Panc1 (cell line): ENCODE data around the gene ARCN1. TPM values are rescaled to one million over a fixed set of nuclear protein-coding genes. Genes with fewer than 3 reads are reported as not detected.

Experiments
- ATAC-seq: fragments of 200-7000 bp; cut with Tn5 transposase; 2 replicates; pipeline ENCODE4 v1.9.1; 2020; ENCODE audit warnings: mild to moderate bottlenecking, moderate library complexity
- BruUV-seq: library from RNA; stranded (reverse); fragments of 400-500 nt; replicated peaks from 2 replicates; lab custom pipeline; 2021; lab: Mats Ljungman, UMichigan
- CTCF ChIA-PET: fragments of 300-600 bp; sonication (Branson Sonifier 250); formaldehyde crosslinking; loops from one replicate; lab custom pipeline; 2022; ENCODE audit warnings: antibody characterized with exemption; lab: Charles Lee
- POLR2A ChIA-PET: fragments of 300-600 bp; sonication (Branson Sonifier 250); formaldehyde crosslinking; loops from one replicate; lab custom pipeline; 2022; ENCODE audit warnings: antibody characterized with exemption; lab: Charles Lee
- DNase-seq: peaks from one replicate; pipeline ENCODE4 v3.0.0-alpha.2; 2010; ENCODE audit warnings: low read depth, low spot score
- H3K27ac ChIP-seq: 2 replicates; pipeline ENCODE4 v1.5.1; 2011; ENCODE audit warnings: mild to moderate bottlenecking, low read length, inconsistent platforms
- H3K27me3 ChIP-seq: fragments of 200-500 bp; sonication (Bioruptor generic); 2 replicates; pipeline ENCODE4 v1.6.0; 2014; ENCODE audit warnings: low read length, inconsistent platforms; ENCODE audit not compliant: control insufficient read depth, insufficient read depth
- H3K36me3 ChIP-seq: fragments of 200-500 bp; sonication (Bioruptor generic); 2 replicates; pipeline ENCODE4 v1.5.1; 2014; ENCODE audit warnings: inconsistent platforms, mild to moderate bottlenecking, low read length, moderate library complexity; ENCODE audit not compliant: control insufficient read depth, insufficient read depth
- H3K4me1 ChIP-seq: 2 replicates; pipeline ENCODE4 v1.5.1; 2011; ENCODE audit warnings: inconsistent platforms, mild to moderate bottlenecking, low read length, moderate library complexity; ENCODE audit not compliant: control insufficient read depth, insufficient read depth
- H3K4me3 ChIP-seq, 2 experiments: 2 replicates each; pipeline ENCODE4 v1.5.1; 2011 to 2012; ENCODE audit warnings: low read depth in 2 of 2, low read length in 2 of 2, mild to moderate bottlenecking in 2 of 2, inconsistent platforms in 1 of 2, moderate library complexity in 1 of 2
- H3K9me3 ChIP-seq: fragments of 200-500 bp; sonication (Bioruptor generic); 2 replicates; pipeline ENCODE4 v1.5.1; 2014; ENCODE audit warnings: low read depth, mild to moderate bottlenecking, inconsistent platforms, low read length, moderate library complexity; ENCODE audit not compliant: control insufficient read depth, insufficient read depth
- CTCF ChIP-seq: fragments of 450-650 bp; IDR thresholded peaks from 2 replicates; pipeline ENCODE4 v1.5.1; 2017; ENCODE audit warnings: mild to moderate bottlenecking
- POLR2AphosphoS5 ChIP-seq: IDR thresholded peaks from 2 replicates; pipeline ENCODE4 v1.6.1; 2012; ENCODE audit warnings: mild to moderate bottlenecking, low read depth, low read length, moderate library complexity
- REST ChIP-seq, 2 experiments: IDR thresholded peaks; 2 replicates each; pipeline ENCODE4 v1.6.1; 2011 to 2012; ENCODE audit warnings: low read depth in 2 of 2, control low read depth in 1 of 2, low read length in 1 of 2, mild to moderate bottlenecking in 1 of 2, moderate library complexity in 1 of 2; ENCODE audit not compliant: insufficient read depth in 1 of 2
- SIN3A ChIP-seq: IDR thresholded peaks from 2 replicates; pipeline ENCODE4 v1.6.1; 2012; ENCODE audit warnings: low read depth, mild to moderate bottlenecking, low read length, moderate library complexity, borderline replicate concordance; ENCODE audit not compliant: insufficient read depth
- TCF7L2 ChIP-seq: IDR thresholded peaks from 2 replicates; pipeline ENCODE4 v1.6.1; 2011; ENCODE audit warnings: mild to moderate bottlenecking, low read depth, low read length, inconsistent platforms
- in situ Hi-C: cut with HindIII; loops from 2 replicates; pipeline ENCODE4 v1.10.0; 2016; ENCODE audit warnings: low sequenced_read_pairs, low pct_unique_long_range_greater_than_20kb
- intact Hi-C: fragments of 100-400 bp; cut with micrococcal nuclease; formaldehyde crosslinking; loops from one replicate; pipeline ENCODE4 v1.10.0; 2022; ENCODE audit not compliant: unreplicated experiment
- total RNA-seq: library from RNA; stranded (reverse); gene quantifications from one replicate; pipeline ENCODE4 v1.2.1, GENCODE V29; 2021; ENCODE audit not compliant: unreplicated experiment

The ARCN1 gene
- total RNA-seq, 1 experiment from 2014 or later, result 197 TPM

GRCh38 chr11:118643142-118643994 is 71.2 kb downstream of the ARCN1 start:
- BruUV-seq, result no TSS peak
- Histone ChIP-seq H3K4me3 (no peak overlapping the region), H3K27ac (no peak overlapping the region), H3K9me3 (no peaks in the 10 kb centered on the region), H3K36me3 (peaks cover 2% of the 10 kb centered on the region; the same call in 1 of the 2 replicates), H3K4me1 (no peaks in the 10 kb centered on the region), H3K27me3 (no peaks in the 10 kb centered on the region)
- intact Hi-C loops, result no loop called here
- no peak for DNase-seq
- CTCF ChIA-PET, result interaction anchor here (0.6 kb wide), 1 partner anchor 43 kb away, joined by 5 read pairs; no protein-coding TSS in a partner anchor
- ATAC-seq, result no peak
- no peak for TF ChIP-seq POLR2AphosphoS5
- no peak for TF ChIP-seq SIN3A
- no peak for TF ChIP-seq CTCF
- no peak for TF ChIP-seq TCF7L2
- no peak for TF ChIP-seq REST (IDR thresholded peaks at IDR 0.05; ENCODE audit: insufficient read depth in 1 of 2, low read depth in 2 of 2, low read length in 1 of 2)
- POLR2A ChIA-PET, result no interaction called here
- in situ Hi-C loops, result no loop called here

GRCh38 chr11:118643995-118644345 is 71.8 kb downstream of the ARCN1 start:
- Histone ChIP-seq H3K4me3 (no peak overlapping the region), H3K27me3 (no peaks in the 10 kb centered on the region), H3K4me1 (no peaks in the 10 kb centered on the region), H3K27ac (no peak overlapping the region), H3K36me3 (peaks cover 2% of the 10 kb centered on the region; the same call in 1 of the 2 replicates), H3K9me3 (no peaks in the 10 kb centered on the region)
- intact Hi-C loops (no loop called here), in situ Hi-C loops (no loop called here)
- TF ChIP-seq TCF7L2 (no peak), SIN3A (no peak)
- no peak for DNase-seq
- ATAC-seq, result no peak
- BruUV-seq, result no TSS peak
- ChIA-PET POLR2A (no interaction called here), CTCF (interaction anchor here (0.6 kb wide), 1 partner anchor 43 kb away, joined by 5 read pairs; no protein-coding TSS in a partner anchor)

- BruUV-seq, result no TSS peak
- Histone ChIP-seq H3K36me3 (no peaks in the 10 kb centered on the region; the same call in 1 of the 2 replicates), H3K27me3 (no peaks in the 10 kb centered on the region), H3K4me1 (no peaks in the 10 kb centered on the region), H3K9me3 (no peaks in the 10 kb centered on the region), H3K27ac (no peak overlapping the region), H3K4me3 (no peak overlapping the region)
- POLR2A ChIA-PET, result no interaction called here
- CTCF ChIA-PET, result no interaction called here
- in situ Hi-C loops, result no loop called here
- intact Hi-C loops, result no loop called here
- DNase-seq, result no peak
- ATAC-seq, result no peak
- TF ChIP-seq REST (IDR thresholded peaks at IDR 0.05; ENCODE audit: insufficient read depth in 1 of 2, low read depth in 2 of 2, low read length in 1 of 2) (no peak), POLR2AphosphoS5 (no peak), TCF7L2 (no peak), SIN3A (no peak), CTCF (no peak)
Measured at GRCh38 chr11:118644496-118644895, 72.3 kb downstream of the ARCN1 start.
